HEK293 (cell line): ENCODE measurements around the gene SLC16A5.

Source experiments
- CTCF ChIA-PET: fragments of 350-600 bp; formaldehyde crosslinking; extraction: SDS; loops from one replicate; lab custom pipeline; 2021; ENCODE audit warnings: antibody characterized with exemption; lab: Yijun Ruan, JAX
- POLR2A ChIA-PET: fragments of 300-600 bp; formaldehyde crosslinking; extraction: SDS; loops from one replicate; lab custom pipeline; 2020; ENCODE audit warnings: antibody characterized with exemption, inconsistent platforms; lab: Yijun Ruan, JAX
- H3K27ac ChIP-seq: fragments of 200-500 bp; sonication (Bioruptor generic); 2 replicates; pipeline ENCODE4 v1.5.1; 2014; ENCODE audit warnings: low read depth, low read length, control low read depth, inconsistent platforms; ENCODE audit errors: extremely low read depth
- H3K36me3 ChIP-seq, 2 experiments: fragments of 200-500 bp in 1 of 2; sonication (Bioruptor generic) in 1 of 2; 1 replicate in 1 of 2; 2 replicates in 1 of 2; pipeline ENCODE4 v1.5.1; 2014 to 2017; ENCODE audit warnings: inconsistent platforms in 2 of 2, low read length in 2 of 2; ENCODE audit not compliant: control insufficient read depth in 2 of 2, insufficient read depth in 1 of 2
- H3K4me1 ChIP-seq: fragments of 200-500 bp; sonication (Bioruptor generic); 2 replicates; pipeline ENCODE4 v1.5.1; 2014; ENCODE audit warnings: mild to moderate bottlenecking, low read length, inconsistent platforms; ENCODE audit not compliant: control insufficient read depth, insufficient read depth
- H3K4me3 ChIP-seq: 2 replicates; pipeline ENCODE4 v1.5.1; 2011; ENCODE audit warnings: low read depth, mild to moderate bottlenecking, control low read depth, low read length, moderate library complexity
- H3K9me3 ChIP-seq: fragments of 200-500 bp; sonication (Bioruptor generic); 2 replicates; pipeline ENCODE4 v1.5.1; 2014; ENCODE audit warnings: low read depth, low read length, inconsistent platforms; ENCODE audit not compliant: control insufficient read depth, insufficient read depth
- ATF2 ChIP-seq: fragments of 450-650 bp; formaldehyde crosslinking; IDR thresholded peaks from 2 replicates; pipeline ENCODE4 v1.5.1; 2016; ENCODE audit warnings: missing biosample characterization, missing genetic modification characterization, low read depth
- EGR2 ChIP-seq: fragments of 450-650 bp; formaldehyde crosslinking; IDR thresholded peaks from 2 replicates; pipeline ENCODE4 v1.5.1; 2016; ENCODE audit warnings: low read depth, missing biosample characterization, missing genetic modification characterization
- KLF1 ChIP-seq: fragments of 450-650 bp; formaldehyde crosslinking; IDR thresholded peaks from 2 replicates; pipeline ENCODE4 v1.5.1; 2016; ENCODE audit warnings: missing biosample characterization, missing genetic modification characterization
- KLF16 ChIP-seq: fragments of 450-650 bp; formaldehyde crosslinking; IDR thresholded peaks from 2 replicates; pipeline ENCODE4 v1.5.1; 2017; ENCODE audit warnings: missing biosample characterization, missing genetic modification characterization
- KLF7 ChIP-seq: fragments of 450-650 bp; formaldehyde crosslinking; IDR thresholded peaks from 2 replicates; pipeline ENCODE4 v1.5.1; 2016; ENCODE audit warnings: missing biosample characterization, missing genetic modification characterization, borderline replicate concordance
- KLF8 ChIP-seq: fragments of 450-650 bp; formaldehyde crosslinking; IDR thresholded peaks from 2 replicates; pipeline ENCODE4 v1.5.1; 2016; ENCODE audit warnings: missing biosample characterization, missing genetic modification characterization
- KLF9 ChIP-seq: fragments of 450-650 bp; formaldehyde crosslinking; IDR thresholded peaks from 2 replicates; pipeline ENCODE4 v1.5.1; 2016; ENCODE audit warnings: missing biosample characterization, missing genetic modification characterization, low read depth
- PATZ1 ChIP-seq: fragments of 450-650 bp; formaldehyde crosslinking; IDR thresholded peaks from 2 replicates; pipeline ENCODE4 v1.5.1; 2016; ENCODE audit warnings: missing biosample characterization, missing genetic modification characterization
- SCRT2 ChIP-seq: fragments of 450-650 bp; formaldehyde crosslinking; IDR thresholded peaks from 2 replicates; pipeline ENCODE4 v1.5.1; 2016; ENCODE audit warnings: missing biosample characterization, missing genetic modification characterization
- SP3 ChIP-seq: fragments of 450-650 bp; formaldehyde crosslinking; IDR thresholded peaks from 2 replicates; pipeline ENCODE4 v1.5.1; 2016; ENCODE audit warnings: missing biosample characterization, missing genetic modification characterization
- ZBTB10 ChIP-seq: fragments of 450-650 bp; formaldehyde crosslinking; IDR thresholded peaks from 2 replicates; pipeline ENCODE4 v1.5.1; 2016; ENCODE audit warnings: missing biosample characterization, missing genetic modification characterization
- ZBTB17 ChIP-seq: fragments of 450-650 bp; formaldehyde crosslinking; IDR thresholded peaks from 2 replicates; pipeline ENCODE4 v1.5.1; 2016; ENCODE audit warnings: missing biosample characterization, missing genetic modification characterization
- ZBTB48 ChIP-seq: fragments of 450-650 bp; formaldehyde crosslinking; IDR thresholded peaks from 2 replicates; pipeline ENCODE4 v1.5.1; 2016; ENCODE audit warnings: missing biosample characterization, missing genetic modification characterization
- ZBTB8A ChIP-seq: fragments of 450-650 bp; formaldehyde crosslinking; IDR thresholded peaks from 2 replicates; pipeline ENCODE4 v1.5.1; 2016; ENCODE audit warnings: missing biosample characterization, missing genetic modification characterization
- ZFHX2 ChIP-seq: fragments of 450-650 bp; formaldehyde crosslinking; conservative IDR thresholded peaks from 2 replicates; pipeline ENCODE4 v1.5.1; 2016; ENCODE audit warnings: missing biosample characterization, missing genetic modification characterization
- ZNF140 ChIP-seq: fragments of 450-650 bp; formaldehyde crosslinking; IDR thresholded peaks from 2 replicates; pipeline ENCODE4 v1.5.1; 2016; ENCODE audit warnings: missing biosample characterization, missing genetic modification characterization
- ZNF155 ChIP-seq: fragments of 450-650 bp; formaldehyde crosslinking; IDR thresholded peaks from 2 replicates; pipeline ENCODE4 v1.5.1; 2016; ENCODE audit warnings: missing biosample characterization, missing genetic modification characterization
- ZNF223 ChIP-seq: fragments of 450-650 bp; formaldehyde crosslinking; IDR thresholded peaks from 2 replicates; pipeline ENCODE4 v1.5.1; 2016; ENCODE audit warnings: missing biosample characterization, missing genetic modification characterization
- ZNF335 ChIP-seq: fragments of 450-650 bp; formaldehyde crosslinking; conservative IDR thresholded peaks from 2 replicates; pipeline ENCODE4 v1.5.1; 2016; ENCODE audit warnings: missing biosample characterization, missing genetic modification characterization
- ZNF394 ChIP-seq: fragments of 450-650 bp; formaldehyde crosslinking; IDR thresholded peaks from 2 replicates; pipeline ENCODE4 v1.5.1; 2016; ENCODE audit warnings: missing biosample characterization, missing genetic modification characterization, mild to moderate bottlenecking, moderate library complexity, borderline replicate concordance
- ZNF48 ChIP-seq: fragments of 450-650 bp; formaldehyde crosslinking; IDR thresholded peaks from 2 replicates; pipeline ENCODE4 v1.5.1; 2016; ENCODE audit warnings: missing biosample characterization, missing genetic modification characterization
- ZNF560 ChIP-seq: fragments of 450-650 bp; formaldehyde crosslinking; IDR thresholded peaks from 2 replicates; pipeline ENCODE4 v1.5.1; 2017; ENCODE audit warnings: missing biosample characterization, missing genetic modification characterization, borderline replicate concordance
- ZNF580 ChIP-seq: fragments of 450-650 bp; formaldehyde crosslinking; IDR thresholded peaks from 2 replicates; pipeline ENCODE4 v1.5.1; 2016; ENCODE audit warnings: missing biosample characterization, missing genetic modification characterization
- ZNF600 ChIP-seq: fragments of 450-650 bp; formaldehyde crosslinking; IDR thresholded peaks from 2 replicates; pipeline ENCODE4 v1.5.1; 2016; ENCODE audit warnings: missing biosample characterization, missing genetic modification characterization
- ZNF777 ChIP-seq: fragments of 450-650 bp; formaldehyde crosslinking; IDR thresholded peaks from 2 replicates; pipeline ENCODE4 v1.5.1; 2017; ENCODE audit warnings: missing biosample characterization, missing genetic modification characterization, borderline replicate concordance
- ZNF785 ChIP-seq: fragments of 450-650 bp; formaldehyde crosslinking; IDR thresholded peaks from 2 replicates; pipeline ENCODE4 v1.5.1; 2016; ENCODE audit warnings: missing biosample characterization, missing genetic modification characterization
- TF ChIP-seq, protein P1 (sequence below): fragments of 450-650 bp; formaldehyde crosslinking; IDR thresholded peaks from 2 replicates; pipeline ENCODE4 v1.5.1; 2016; ENCODE audit warnings: missing biosample characterization, missing genetic modification characterization

Gene SLC16A5

GRCh38 chr17:75047398-75048098, 40.2 kb upstream of the SLC16A5 start:
- peaks cover 24 to 32% of the 10 kb centered on the region in 2 experiments for H3K36me3 ChIP-seq
- ChIA-PET CTCF (interaction anchor here (1.2 to 3.4 kb wide), 3 partner anchors 13 to 86 kb away, joined by 3 to 15 read pairs (median 14); no protein-coding TSS in a partner anchor), POLR2A (interaction anchor here (0.5 to 4.8 kb wide), 10 partner anchors 13 to 346 kb away, joined by 3 to 44 read pairs (median 4); partner anchors contain the start of genes JPT1 and MRPL58)
- H3K4me3 ChIP-seq, result peak overlapping the region; percentile 99
- H3K4me1 ChIP-seq, result peaks cover 8% of the 10 kb centered on the region; the same call in 1 of the 2 replicates
- peak overlapping the region; percentile 92 for H3K27ac ChIP-seq
- H3K9me3 ChIP-seq, result no peaks in the 10 kb centered on the region
- TF ChIP-seq ZNF785 (tag by site-specific recombination), result no peak
- peak; percentile 81 for TF ChIP-seq ZBTB17 (tag by site-specific recombination)
- no peak for TF ChIP-seq ZNF394 (tag by site-specific recombination)
- TF ChIP-seq ZBTB8A (tag by site-specific recombination), result peak; percentile 22; the same call in 1 of the 2 replicates
- no peak for TF ChIP-seq ZNF223 (tag by site-specific recombination)
- peak; percentile 53 for TF ChIP-seq SP3 (tag by site-specific recombination)
- no peak for TF ChIP-seq ZNF560
- no peak for TF ChIP-seq ZNF140 (tag by site-specific recombination)
- TF ChIP-seq ZNF48 (tag by site-specific recombination), result no peak
- peak; percentile 62 for TF ChIP-seq PATZ1 (tag by site-specific recombination)
- 0 out of 2 replicates have a peak, but pooled peaks have one; percentile 11 for TF ChIP-seq KLF8 (tag by site-specific recombination)
- peak; percentile 75 for TF ChIP-seq KLF7 (tag by site-specific recombination)
- peak; percentile 100 for TF ChIP-seq ZFHX2 (tag by site-specific recombination)
- TF ChIP-seq, protein P1, sequence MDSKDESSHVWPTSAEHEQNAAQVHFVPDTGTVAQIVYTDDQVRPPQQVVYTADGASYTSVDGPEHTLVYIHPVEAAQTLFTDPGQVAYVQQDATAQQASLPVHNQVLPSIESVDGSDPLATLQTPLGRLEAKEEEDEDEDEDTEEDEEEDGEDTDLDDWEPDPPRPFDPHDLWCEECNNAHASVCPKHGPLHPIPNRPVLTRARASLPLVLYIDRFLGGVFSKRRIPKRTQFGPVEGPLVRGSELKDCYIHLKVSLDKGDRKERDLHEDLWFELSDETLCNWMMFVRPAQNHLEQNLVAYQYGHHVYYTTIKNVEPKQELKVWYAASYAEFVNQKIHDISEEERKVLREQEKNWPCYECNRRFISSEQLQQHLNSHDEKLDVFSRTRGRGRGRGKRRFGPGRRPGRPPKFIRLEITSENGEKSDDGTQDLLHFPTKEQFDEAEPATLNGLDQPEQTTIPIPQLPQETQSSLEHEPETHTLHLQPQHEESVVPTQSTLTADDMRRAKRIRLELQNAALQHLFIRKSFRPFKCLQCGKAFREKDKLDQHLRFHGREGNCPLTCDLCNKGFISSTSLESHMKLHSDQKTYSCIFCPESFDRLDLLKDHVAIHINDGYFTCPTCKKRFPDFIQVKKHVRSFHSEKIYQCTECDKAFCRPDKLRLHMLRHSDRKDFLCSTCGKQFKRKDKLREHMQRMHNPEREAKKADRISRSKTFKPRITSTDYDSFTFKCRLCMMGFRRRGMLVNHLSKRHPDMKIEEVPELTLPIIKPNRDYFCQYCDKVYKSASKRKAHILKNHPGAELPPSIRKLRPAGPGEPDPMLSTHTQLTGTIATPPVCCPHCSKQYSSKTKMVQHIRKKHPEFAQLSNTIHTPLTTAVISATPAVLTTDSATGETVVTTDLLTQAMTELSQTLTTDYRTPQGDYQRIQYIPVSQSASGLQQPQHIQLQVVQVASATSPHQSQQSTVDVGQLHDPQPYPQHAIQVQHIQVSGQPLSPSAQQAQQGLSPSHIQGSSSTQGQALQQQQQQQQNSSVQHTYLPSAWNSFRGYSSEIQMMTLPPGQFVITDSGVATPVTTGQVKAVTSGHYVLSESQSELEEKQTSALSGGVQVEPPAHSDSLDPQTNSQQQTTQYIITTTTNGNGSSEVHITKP (tag by site-specific recombination), result 0 out of 2 replicates have a peak, but pooled peaks have one; percentile 16
- TF ChIP-seq ATF2 (tag by site-specific recombination), result no peak
- 0 out of 2 replicates have a peak, but pooled peaks have one; percentile 17 for TF ChIP-seq ZNF777
- TF ChIP-seq ZNF155, result no peak
- peak; percentile 65 for TF ChIP-seq KLF1 (tag by site-specific recombination)
- 0 out of 2 replicates have a peak, but pooled peaks have one; percentile 31 for TF ChIP-seq ZBTB10 (tag by site-specific recombination)
- TF ChIP-seq SCRT2 (tag by site-specific recombination), result no peak
- TF ChIP-seq KLF16 (tag by site-specific recombination), result 0 out of 2 replicates have a peak, but pooled peaks have one; percentile 42
- peak; percentile 99 for TF ChIP-seq EGR2 (tag by site-specific recombination)
- TF ChIP-seq ZBTB48, result 0 out of 2 replicates have a peak, but pooled peaks have one; percentile 13
- TF ChIP-seq KLF9 (tag by site-specific recombination), result peak; percentile 85
- no peak for TF ChIP-seq ZNF580 (tag by site-specific recombination)
- peak; percentile 76; the same call in 1 of the 2 replicates for TF ChIP-seq ZNF600 (tag by site-specific recombination)
- peak; percentile 100 for TF ChIP-seq ZNF335 (tag by site-specific recombination)
